ENCODE data around the gene TM9SF3. TPM values are rescaled to one million over a fixed set of nuclear protein-coding genes. Genes with fewer than 3 reads are reported as not detected.

Gene TM9SF3
- total and polyA plus RNA-seq, 10 of the 15 experiments (the other 5 are each of a cell fraction or from before 2014, with no cell fraction given) = 17.1 to 85.4 (median 44.9) TPM

GRCh38 chr10:96532523-96532922, 54.3 kb downstream of the TM9SF3 start (continued):
- no peak for TF ChIP-seq NFYB (IDR thresholded peaks at IDR 0.05; ENCODE audit: insufficient read depth, low read depth, low read length)
- no peak for TF ChIP-seq IKZF2 (IDR thresholded peaks at IDR 0.05)

GRCh38 chr10:96529634-96530279, 57.1 kb downstream of the TM9SF3 start:
- POLR2A ChIA-PET = no interaction called here
- FAIRE-seq = no peak
- H3K79me2 ChIP-seq (ENCODE audit: control insufficient read depth, insufficient read depth, low read length) = no peaks in the 10 kb centered on the region
- SMC1A ChIA-PET (ENCODE audit: uncharacterized antibody, unreplicated experiment) = no interaction called here
- RAD21 ChIA-PET (ENCODE audit: unreplicated experiment) = no interaction called here
- H3K27ac ChIP-seq (ENCODE audit: control insufficient read depth, insufficient read depth) = no peak overlapping the region
- no peak for DNase-seq (ENCODE audit: low read depth, low spot score)
- H3K36me3 ChIP-seq (ENCODE audit: control insufficient read depth in 2 of 2, insufficient read depth in 2 of 2, low read length in 1 of 2) = peaks cover 3 to 28% of the 10 kb centered on the region in 2 experiments
- in situ Hi-C loops (cut with MboI) = no loop called here
- TF ChIP-seq E2F8 (IDR thresholded peaks at IDR 0.05; ENCODE audit: low read depth, partially characterized antibody) (no peak), ZBED1 (IDR thresholded peaks at IDR 0.05; ENCODE audit: borderline replicate concordance) (no peak), CHD1 (IDR thresholded peaks at IDR 0.05; ENCODE audit: low read depth, low read length) (no peak), IRF3 (IDR thresholded peaks at IDR 0.05) (no peak), RFX5 (IDR thresholded peaks at IDR 0.05; ENCODE audit: low read depth, low read length) (no peak), RELB (IDR thresholded peaks at IDR 0.05; ENCODE audit: low read depth) (no peak), E2F4 (IDR thresholded peaks at IDR 0.05; ENCODE audit: low read depth, low read length) (no peak), GABPA (IDR thresholded peaks at IDR 0.05; ENCODE audit: low read depth) (no peak), ZNF207 (IDR thresholded peaks at IDR 0.05; ENCODE audit: borderline replicate concordance) (no peak), CEBPB (IDR thresholded peaks at IDR 0.05; ENCODE audit: borderline replicate concordance in 1 of 2, low read depth in 2 of 2, low read length in 2 of 2) (no peak), SREBF2 (IDR thresholded peaks at IDR 0.05; ENCODE audit: low read length) (no peak), SMARCA5 (IDR thresholded peaks at IDR 0.05) (no peak), JUND (IDR thresholded peaks at IDR 0.05; ENCODE audit: low read depth, low read length) (no peak)
- WGBS (ENCODE audit: insufficient coverage, insufficient replicate concordance, low lambda C conversion rate, missing lambda C conversion rate) = 88% methylated on average over 6 of the region's 6 CpGs
- no peaks in the 10 kb centered on the region for H3K9me3 ChIP-seq (replicated peaks; ENCODE audit: control insufficient read depth, insufficient read depth, low read length)
- no peak for ATAC-seq
- BruUV-seq (replicated peaks) = no TSS peak
- H3K4me1 ChIP-seq (ENCODE audit: control insufficient read depth, insufficient read depth, low read length) = no peaks in the 10 kb centered on the region
- H2AFZ ChIP-seq (ENCODE audit: control insufficient read depth, low read depth, low read length) = no peak overlapping the region
- H3K27me3 ChIP-seq (replicated peaks in 1 of 2; ENCODE audit: control insufficient read depth in 2 of 2, insufficient read depth in 2 of 2, low read length in 1 of 2) = no peaks in the 10 kb centered on the region
- H3K4me2 ChIP-seq (ENCODE audit: control insufficient read depth, insufficient read depth) = no peak overlapping the region
- no peak overlapping the region for H3K4me3 ChIP-seq
- intact Hi-C loops (cut with micrococcal nuclease; ENCODE audit: unreplicated experiment) = no loop called here
- H3K9ac ChIP-seq (ENCODE audit: control insufficient read depth, insufficient read depth, low read length) = no peak overlapping the region
- no peaks in the 10 kb centered on the region for H4K20me1 ChIP-seq (ENCODE audit: control insufficient read depth, insufficient read depth)
- CTCF ChIA-PET = interaction anchor here (0.7 kb wide), 1 partner anchor 15 kb away, joined by 3 read pairs; no protein-coding TSS in a partner anchor

All from GM12878 (cell line).